PC-3 (cell line): ENCODE results near the gene DNAH3. TPM values are rescaled to one million over a fixed set of nuclear protein-coding genes. Genes with fewer than 3 reads are reported as not detected.

Experiments used
- ATAC-seq: fragments of 200-7000 bp; cut with Tn5 transposase; 2 replicates; pipeline ENCODE4 v1.9.1; 2020; ENCODE audit warnings: mild to moderate bottlenecking, moderate library complexity
- BruUV-seq: library from RNA; stranded (reverse); fragments of 400-500 nt; replicated peaks from 2 replicates; lab custom pipeline; 2021; lab: Mats Ljungman, UMichigan
- CTCF ChIA-PET: fragments of 300-600 bp; sonication (Branson Sonifier 250); formaldehyde crosslinking; loops from one replicate; lab custom pipeline; 2022; ENCODE audit warnings: antibody characterized with exemption; lab: Charles Lee
- POLR2A ChIA-PET: fragments of 300-600 bp; sonication (Branson Sonifier 250); formaldehyde crosslinking; loops from one replicate; lab custom pipeline; 2022; ENCODE audit warnings: antibody characterized with exemption; ENCODE audit not compliant: unreplicated experiment; lab: Charles Lee
- DNase-seq: peaks from one replicate; pipeline ENCODE4 v3.0.0-alpha.2; 2015
- H2AFZ ChIP-seq: fragments of 300-600 bp; sonication (generic); 2 replicates; pipeline ENCODE4 v1.6.0; 2016; ENCODE audit warnings: antibody characterized with exemption, low read length
- H3F3A ChIP-seq: fragments of 300-600 bp; sonication (generic); one replicate; pipeline ENCODE4 v1.6.0; 2017; ENCODE audit warnings: antibody characterized with exemption, low read length, control low read depth, mild to moderate bottlenecking; ENCODE audit not compliant: unreplicated experiment
- H3K27ac ChIP-seq: fragments of 300-600 bp; sonication (generic); 2 replicates; pipeline ENCODE4 v1.5.1; 2016; ENCODE audit warnings: mild to moderate bottlenecking, low read length
- H3K27me3 ChIP-seq: fragments of 300-600 bp; sonication (generic); 2 replicates; pipeline ENCODE4 v1.6.1; 2016; ENCODE audit warnings: low read length, mixed read lengths
- H3K36me3 ChIP-seq: fragments of 300-600 bp; sonication (generic); 2 replicates; pipeline ENCODE4 v1.6.1; 2016; ENCODE audit warnings: low read depth, mixed run types, low read length, mixed read lengths
- H3K4me1 ChIP-seq: fragments of 300-600 bp; sonication (generic); 2 replicates; pipeline ENCODE4 v1.5.1; 2016; ENCODE audit warnings: low read length; ENCODE audit not compliant: insufficient read depth
- H3K4me2 ChIP-seq: fragments of 300-600 bp; sonication (generic); 2 replicates; pipeline ENCODE4 v1.6.0; 2016; ENCODE audit warnings: low read length
- H3K4me3 ChIP-seq: fragments of 300-600 bp; sonication (generic); 2 replicates; pipeline ENCODE4 v1.5.1; 2016; ENCODE audit warnings: mild to moderate bottlenecking, low read length, mixed read lengths
- H3K79me2 ChIP-seq: fragments of 300-600 bp; sonication (generic); 2 replicates; pipeline ENCODE4 v1.6.1; 2017; ENCODE audit warnings: low read length, mixed read lengths
- H3K9ac ChIP-seq: fragments of 300-600 bp; sonication (generic); 2 replicates; pipeline ENCODE4 v1.6.0; 2016; ENCODE audit warnings: mild to moderate bottlenecking, low read length
- H3K9me2 ChIP-seq: fragments of 300-600 bp; sonication (generic); replicated peaks from 2 replicates; pipeline ENCODE4 v1.6.1; 2016; ENCODE audit warnings: mixed run types, low read length, mixed read lengths
- H3K9me3 ChIP-seq: fragments of 300-600 bp; sonication (generic); 2 replicates; pipeline ENCODE4 v1.6.1; 2016; ENCODE audit warnings: low read length, mixed read lengths
- H4K20me1 ChIP-seq: fragments of 300-600 bp; sonication (generic); 2 replicates; pipeline ENCODE4 v1.6.1; 2016; ENCODE audit warnings: low read length, mixed read lengths
- CTCF ChIP-seq: fragments of 300-600 bp; sonication (generic); conservative IDR thresholded peaks from 2 replicates; pipeline ENCODE4 v1.5.1; 2017; ENCODE audit warnings: antibody characterized with exemption, low read depth, mild to moderate bottlenecking, low read length
- EZH2 ChIP-seq: fragments of 300-600 bp; sonication (generic); IDR thresholded peaks from one replicate; pipeline ENCODE4 v1.6.1; 2017; ENCODE audit warnings: antibody characterized with exemption, mild to moderate bottlenecking, low read length; ENCODE audit not compliant: unreplicated experiment
- EZH2phosphoT487 ChIP-seq: fragments of 300-600 bp; sonication (generic); IDR thresholded peaks from 2 replicates; pipeline ENCODE4 v1.6.1; 2018; ENCODE audit warnings: mild to moderate bottlenecking, antibody characterized with exemption, low read length, borderline replicate concordance
- intact Hi-C: fragments of 100-400 bp; cut with micrococcal nuclease; formaldehyde crosslinking; loops from 2 replicates; pipeline ENCODE4 v1.9.0; 2023
- total RNA-seq: library from RNA; depleted of rRNA; stranded (reverse); fragments of >200 nt; gene quantifications from 2 replicates; pipeline ENCODE4 v1.2.3, GENCODE V29; 2014

Gene DNAH3
- total RNA-seq, 1 experiment from 2014 or later, result 0.11 TPM

DNA sequence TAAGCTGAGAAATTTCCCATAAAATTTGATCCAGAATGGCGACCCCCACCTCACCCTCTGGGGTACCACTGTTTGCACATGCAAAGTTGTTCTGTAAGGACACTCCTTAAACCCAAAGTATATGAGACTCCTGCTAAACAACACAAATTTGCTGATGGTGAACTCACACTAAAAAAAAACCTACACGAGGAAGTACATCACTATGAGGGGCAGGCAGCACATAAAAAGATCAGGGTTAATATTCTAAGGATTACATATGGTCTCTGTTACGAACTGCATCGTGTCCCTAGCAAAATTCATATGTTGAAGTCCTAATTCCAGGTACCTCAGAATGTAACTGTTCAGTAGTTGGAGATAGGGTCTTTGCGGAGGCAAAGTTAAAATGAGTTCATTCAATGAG lies 189.7 kb downstream of the DNAH3 start:
- POLR2A ChIA-PET, result no interaction called here
- BruUV-seq, result no TSS peak

GRCh38 chr16:20957153-20957552 lies 193.5 kb downstream of the DNAH3 start:
- H2AFZ ChIP-seq, result no peak overlapping the region
- CTCF ChIA-PET, result no interaction called here
- H3K4me1 ChIP-seq, result no peaks in the 10 kb centered on the region
- H3K36me3 ChIP-seq, result no peaks in the 10 kb centered on the region
- no peaks in the 10 kb centered on the region for H3K79me2 ChIP-seq
- BruUV-seq, result no TSS peak
- no peaks in the 10 kb centered on the region for H3K9me2 ChIP-seq
- no peak for DNase-seq
- H3K9me3 ChIP-seq, result no peaks in the 10 kb centered on the region
- no peak for ATAC-seq
- no peak for TF ChIP-seq CTCF
- no peak overlapping the region for H3K9ac ChIP-seq
- POLR2A ChIA-PET, result no interaction called here
- no peaks in the 10 kb centered on the region for H3F3A ChIP-seq
- no peak overlapping the region for H3K27ac ChIP-seq
- no peak overlapping the region for H3K4me3 ChIP-seq
- intact Hi-C loops, result no loop called here
- no peak overlapping the region for H3K4me2 ChIP-seq
- no peaks in the 10 kb centered on the region for H3K27me3 ChIP-seq
- H4K20me1 ChIP-seq, result no peaks in the 10 kb centered on the region

More for the DNA sequence above, 189.7 kb downstream of the DNAH3 start:
- DNase-seq (no peak), ATAC-seq (no peak)
- no peak overlapping the region for H3K4me3 ChIP-seq
- H3K9me3 ChIP-seq, result no peaks in the 10 kb centered on the region
- H3K4me1 ChIP-seq, result no peaks in the 10 kb centered on the region
- H2AFZ ChIP-seq, result no peak overlapping the region
- H3K27ac ChIP-seq, result no peak overlapping the region
- no peak overlapping the region for H3K9ac ChIP-seq
- CTCF ChIA-PET, result no interaction called here
- H3K4me2 ChIP-seq, result no peak overlapping the region
- no peaks in the 10 kb centered on the region for H3F3A ChIP-seq
- H4K20me1 ChIP-seq, result no peaks in the 10 kb centered on the region
- H3K27me3 ChIP-seq, result no peaks in the 10 kb centered on the region
- H3K36me3 ChIP-seq, result no peaks in the 10 kb centered on the region
- intact Hi-C loops, result no loop called here
- TF ChIP-seq CTCF (no peak), EZH2 (no peak), EZH2phosphoT487 (no peak)
- H3K9me2 ChIP-seq, result no peaks in the 10 kb centered on the region
- no peaks in the 10 kb centered on the region for H3K79me2 ChIP-seq

- no peaks in the 10 kb centered on the region for H3K9me2 ChIP-seq
- BruUV-seq, result no TSS peak
- no peaks in the 10 kb centered on the region for H3K9me3 ChIP-seq
- no peaks in the 10 kb centered on the region for H3F3A ChIP-seq
- no peak overlapping the region for H3K9ac ChIP-seq
- H3K27me3 ChIP-seq, result no peaks in the 10 kb centered on the region
- H4K20me1 ChIP-seq, result no peaks in the 10 kb centered on the region
- TF ChIP-seq EZH2 (no peak), CTCF (0 out of 2 replicates have a peak, but pooled peaks have one; percentile 22)
- no peak overlapping the region for H2AFZ ChIP-seq
- intact Hi-C loops, result loop anchor here (1.0 kb wide), 1 partner anchor 106 kb away; no protein-coding TSS in a partner anchor
- H3K27ac ChIP-seq, result no peak overlapping the region
- ATAC-seq, result peak; percentile 67
- no peaks in the 10 kb centered on the region for H3K36me3 ChIP-seq
- peak; percentile 30 for DNase-seq
- no peak overlapping the region for H3K4me2 ChIP-seq
- H3K4me3 ChIP-seq, result no peak overlapping the region
- H3K79me2 ChIP-seq, result no peaks in the 10 kb centered on the region
- POLR2A ChIA-PET, result no interaction called here
- CTCF ChIA-PET, result no interaction called here
- no peaks in the 10 kb centered on the region for H3K4me1 ChIP-seq
These were observed 194.3 kb downstream of the DNAH3 start for GRCh38 chr16:20956319-20956718.
